Nucleus accumbens (tissue), 56 donors: ENCODE results near the gene CACNG8.

Experiments
- DNase-seq, 56 donors: peaks; one replicate each; lab custom pipeline; 2025; lab: John Stamatoyannopoulos, UW

Gene CACNG8

DNA sequence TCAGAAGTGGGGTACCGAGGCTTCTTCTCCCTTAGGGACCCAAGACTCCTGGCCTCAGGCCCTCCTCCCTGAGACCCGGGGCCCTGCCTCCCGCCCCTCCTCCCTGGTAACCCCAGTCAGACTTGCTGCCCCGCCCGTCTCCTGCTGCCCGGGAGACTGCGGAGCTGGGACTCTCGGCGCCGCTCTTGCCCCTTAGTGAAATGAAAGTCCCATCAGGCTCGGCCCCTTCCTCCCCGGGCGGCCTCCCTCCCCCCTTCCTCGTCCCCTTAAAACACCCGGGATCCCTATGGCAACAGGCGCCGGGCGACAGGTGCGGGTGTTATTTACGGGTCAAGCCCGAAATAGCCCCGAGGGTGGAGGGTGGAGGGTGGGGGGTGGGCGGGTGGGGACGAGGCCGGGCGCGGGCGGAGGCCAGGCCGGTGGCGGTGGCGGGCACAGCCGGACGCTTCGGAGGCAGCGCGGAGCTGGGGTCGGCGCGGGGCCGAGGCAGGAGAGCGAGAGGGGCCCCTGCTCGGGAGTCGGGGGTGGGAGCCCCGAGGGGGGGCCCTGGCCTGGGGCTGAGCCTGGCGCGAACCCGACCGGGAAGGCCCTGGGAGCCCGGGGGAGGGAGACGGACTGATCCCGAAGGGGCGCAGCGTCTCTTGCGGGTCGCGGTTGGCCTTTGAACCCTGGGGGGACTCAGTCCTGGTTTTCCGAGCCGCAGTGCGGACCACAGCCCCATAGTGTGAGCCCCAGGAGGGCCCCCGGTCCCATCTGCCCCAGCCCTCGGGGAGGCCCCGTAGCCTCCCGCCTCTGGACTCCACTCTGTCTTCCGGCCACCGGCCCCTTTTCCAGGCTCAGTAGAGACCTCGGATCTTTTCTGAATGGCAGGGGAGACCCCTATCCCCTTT is 28.7 kb downstream of the CACNG8 start, which contains the start of gene CACNG6:
TSS of gene CACNG6 (plus strand) at position 414 of the 890 bp plus-strand sequence. CDS start 1,241 bp downstream, outside the sequence.
- peak in 2 of 56 donors; percentile 15 to 42 for DNase-seq

GRCh38 chr19:53992211-53992610 is 29.5 kb downstream of the CACNG8 start:
- DNase-seq, result no peak

DNA sequence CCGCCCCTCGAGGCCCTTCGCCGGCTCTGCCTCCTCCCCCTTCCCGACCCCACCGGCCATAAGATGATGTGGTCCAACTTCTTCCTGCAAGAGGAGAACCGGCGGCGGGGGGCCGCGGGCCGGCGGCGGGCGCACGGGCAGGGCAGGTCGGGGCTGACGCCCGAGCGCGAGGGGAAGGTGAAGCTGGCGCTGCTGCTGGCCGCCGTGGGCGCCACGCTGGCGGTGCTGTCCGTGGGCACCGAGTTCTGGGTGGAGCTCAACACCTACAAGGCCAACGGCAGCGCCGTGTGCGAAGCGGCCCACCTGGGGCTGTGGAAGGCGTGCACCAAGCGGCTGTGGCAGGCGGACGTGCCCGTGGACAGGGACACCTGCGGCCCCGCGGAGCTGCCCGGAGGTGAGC is 30.1 kb downstream of the CACNG8 start:
- no peak for DNase-seq

DNA sequence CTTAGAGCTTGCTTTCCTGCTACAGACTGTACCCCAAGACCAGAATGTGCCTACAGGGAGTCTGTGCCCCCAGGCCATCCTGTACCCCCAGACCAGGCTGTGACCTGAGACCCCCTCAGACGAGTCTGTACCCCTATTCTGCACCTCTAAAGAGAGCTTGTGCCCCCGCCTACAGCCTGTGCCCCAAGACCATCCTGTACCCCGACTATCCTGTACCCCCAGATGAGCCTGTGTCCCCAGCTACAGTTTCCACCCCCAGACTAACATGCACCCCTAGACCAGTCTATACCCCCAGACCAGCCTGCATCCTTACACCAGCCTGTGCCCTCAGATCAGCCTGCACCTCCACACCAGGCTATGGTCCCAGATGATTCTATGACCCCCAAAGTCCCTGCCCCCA is 30.7 kb downstream of the CACNG8 start:
- no peak for DNase-seq

- DNase-seq, result no peak
These were observed 32.1 kb downstream of the CACNG8 start for GRCh38 chr19:53994811-53995210.

GRCh38 chr19:53998223-53998622 is 35.5 kb downstream of the CACNG8 start:
- no peak for DNase-seq

DNA sequence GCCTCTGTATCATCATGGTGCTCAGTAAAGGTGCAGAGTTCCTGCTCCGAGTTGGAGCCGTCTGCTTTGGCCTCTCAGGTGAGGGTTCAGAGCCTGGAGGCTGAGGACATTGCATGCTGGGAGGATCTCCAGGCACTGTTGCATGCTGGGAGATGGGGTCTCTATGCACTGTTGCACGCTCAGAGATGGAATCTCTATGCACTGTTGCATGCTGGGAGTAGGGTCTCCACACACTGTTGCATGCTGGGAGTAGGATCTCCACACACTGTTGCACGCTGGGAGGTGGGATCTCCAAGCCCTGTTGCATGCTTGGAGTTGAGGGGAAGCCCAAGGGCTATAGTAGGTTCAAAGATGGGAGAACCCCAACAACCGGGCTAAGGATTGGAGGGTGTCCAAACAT is 37.0 kb downstream of the CACNG8 start:
- no peak for DNase-seq

DNA sequence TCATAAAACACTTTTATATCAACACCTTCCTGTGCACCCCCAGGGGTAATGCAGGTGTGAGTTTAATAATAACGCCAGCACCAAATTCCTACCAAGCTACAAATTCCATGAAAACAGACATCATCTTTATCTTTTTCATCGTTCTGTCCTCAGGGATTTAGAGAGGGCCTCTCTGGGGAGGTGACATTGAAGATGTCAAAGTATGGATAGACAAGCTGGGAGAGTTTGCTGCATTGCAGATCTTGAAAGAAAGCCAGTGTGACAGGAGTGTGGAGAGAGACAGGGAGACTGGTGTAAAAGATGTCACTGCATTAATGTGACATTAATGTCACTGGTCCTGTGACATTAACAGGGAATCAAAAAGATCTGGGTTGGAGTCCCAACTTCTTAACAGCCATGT is 38.8 kb downstream of the CACNG8 start:
- no peak for DNase-seq

- DNase-seq, result no peak
These were observed 40.0 kb downstream of the CACNG8 start for GRCh38 chr19:54002495-54003315.

DNA sequence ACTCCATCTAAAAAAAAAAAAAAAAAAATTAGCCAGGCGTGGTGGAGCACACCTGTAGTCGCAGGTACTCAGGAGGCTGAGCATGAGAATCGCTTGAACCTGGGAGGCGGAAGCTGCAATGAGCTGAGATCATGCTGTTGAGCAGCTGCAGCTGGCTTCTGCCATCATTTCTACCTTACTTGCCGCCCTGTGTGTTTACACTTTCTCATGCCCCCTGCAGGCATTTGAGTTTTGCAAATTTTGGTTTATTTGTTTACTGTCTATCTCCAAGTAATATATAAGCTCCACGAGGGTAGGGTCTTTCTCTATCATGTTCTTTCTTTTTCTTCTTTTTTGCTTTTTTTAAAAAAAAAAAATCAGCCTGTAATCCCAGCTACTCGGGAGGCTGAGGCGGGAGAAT is 46.7 kb downstream of the CACNG8 start:
- no peak for DNase-seq

DNA sequence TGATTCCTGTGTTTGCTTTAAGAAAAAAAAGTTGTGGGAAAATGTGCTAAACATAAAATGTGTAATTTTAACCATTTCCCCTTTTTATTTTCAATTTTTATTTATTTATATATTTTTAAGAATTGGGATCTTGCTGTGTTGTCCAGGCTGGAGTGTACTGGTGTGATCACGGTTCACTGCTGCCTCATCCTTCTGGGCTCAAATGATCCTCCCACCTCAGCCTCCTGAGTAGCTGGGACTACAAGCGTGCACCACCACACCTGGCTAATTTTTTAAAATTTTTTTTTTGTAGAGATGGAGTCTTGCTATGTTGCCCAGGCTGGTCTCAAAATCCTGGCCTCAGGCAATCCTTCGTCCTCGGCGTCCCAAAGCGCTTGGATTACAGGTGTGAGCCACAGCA is 47.7 kb downstream of the CACNG8 start:
- no peak for DNase-seq

GRCh38 chr19:54011507-54012211 is 48.9 kb downstream of the CACNG8 start:
- no peak for DNase-seq

- no peak for DNase-seq
These were observed 51.1 kb downstream of the CACNG8 start for GRCh38 chr19:54013866-54014265.

GRCh38 chr19:54014920-54015560 is 52.3 kb downstream of the CACNG8 start:
- no peak for DNase-seq

DNA sequence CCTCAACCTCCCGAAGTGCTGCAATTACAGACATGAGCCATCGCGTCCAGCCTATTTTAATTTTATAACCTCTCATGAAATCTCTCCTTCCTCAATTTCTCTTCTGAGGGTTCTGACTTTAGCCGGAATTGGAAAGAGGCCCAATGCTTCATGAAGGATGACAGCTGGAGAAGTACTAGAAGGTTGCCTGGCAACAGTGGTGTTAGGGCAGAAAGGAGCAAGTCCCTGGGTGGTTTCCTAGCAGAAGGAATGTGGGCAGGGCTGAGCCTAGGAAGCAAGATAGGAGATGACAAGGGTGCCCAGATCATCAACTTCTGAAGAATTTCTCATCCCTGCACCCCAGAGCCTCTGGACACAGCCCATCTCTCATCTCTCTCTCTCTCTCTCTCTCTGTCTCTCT is 54.5 kb downstream of the CACNG8 start:
- DNase-seq, result no peak

GRCh38 chr19:54021363-54021762 is 58.6 kb downstream of the CACNG8 start:
- no peak for DNase-seq

DNA sequence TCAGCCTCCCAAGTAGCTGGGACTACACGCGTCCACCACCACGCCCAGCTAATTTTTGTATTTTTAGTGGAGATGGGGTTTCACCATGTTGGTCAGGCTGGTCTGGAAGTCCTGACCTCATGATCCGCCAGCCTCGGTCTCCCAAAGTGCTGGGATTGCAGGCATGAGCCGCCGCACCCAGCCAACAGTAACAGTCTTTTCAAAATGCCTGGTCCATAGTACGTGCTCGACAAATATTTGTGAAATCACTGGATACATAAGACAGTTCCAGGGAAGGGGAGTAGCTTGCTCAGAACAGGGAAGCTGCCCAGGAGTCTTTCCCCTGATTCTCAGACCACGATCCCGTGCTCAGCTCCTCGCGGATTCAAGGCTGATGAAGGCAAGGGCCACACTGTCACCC is 59.2 kb downstream of the CACNG8 start:
- DNase-seq, result no peak

- DNase-seq, result no peak
These were observed 60.5 kb downstream of the CACNG8 start for GRCh38 chr19:54023191-54023590.

DNA sequence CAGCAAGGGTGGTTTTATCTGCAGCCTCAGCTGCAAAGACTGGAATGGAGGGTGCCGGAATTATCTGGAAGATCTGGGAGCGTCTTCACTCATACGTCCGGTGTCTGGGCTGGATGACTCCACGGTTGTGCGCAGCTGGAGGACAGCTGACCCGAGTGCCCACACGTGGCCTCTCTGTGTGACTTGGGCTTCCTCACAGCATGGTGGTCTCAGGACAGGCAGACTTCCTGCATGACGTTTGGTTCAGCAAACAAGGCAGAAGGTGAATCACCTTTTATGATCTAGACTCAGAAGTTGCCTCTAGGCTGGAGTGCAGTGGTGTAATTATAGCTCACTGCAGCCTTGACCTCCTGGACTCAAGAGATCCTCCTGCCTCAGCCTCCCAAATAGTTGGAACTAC is 61.9 kb downstream of the CACNG8 start:
- DNase-seq, result no peak

DNA sequence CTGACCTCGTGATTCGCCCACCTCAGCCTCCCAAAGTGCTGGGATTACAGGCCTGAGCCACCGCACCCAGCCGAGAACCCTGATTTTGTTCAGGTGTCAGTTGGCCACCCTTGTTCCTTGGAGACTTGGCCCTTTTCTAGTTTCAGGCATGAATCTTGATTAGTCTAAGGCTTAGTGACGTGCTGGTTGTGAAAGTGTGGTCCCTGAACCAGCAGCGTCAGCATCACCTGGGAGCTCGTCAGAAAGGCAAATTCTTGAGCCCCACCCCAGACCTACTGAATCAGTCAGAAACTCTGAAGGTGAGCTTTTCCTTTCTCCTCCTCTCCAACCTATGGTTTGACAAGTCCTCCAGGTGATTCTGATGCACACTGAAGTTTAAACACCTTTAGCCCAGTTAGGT is 63.9 kb downstream of the CACNG8 start:
- DNase-seq, result no peak
